Fibroblast of lung (primary cell): Measurements from ENCODE around the gene MYEOV. TPM values are rescaled to one million over a fixed set of nuclear protein-coding genes. Genes with fewer than 3 reads are reported as not detected.

ENCODE experiments used
- DNase-seq, 2 donors: peaks; one replicate each; pipeline versions ENCODE4 v3.0.0 to v3.0.0-alpha.2; 2010; ENCODE audit warnings: low read depth in 2 of 2
- H2AFZ ChIP-seq: 2 replicates; pipeline ENCODE4 v1.5.1; 2012; ENCODE audit warnings: low read length, control low read depth, inconsistent platforms
- H3K27ac ChIP-seq: 2 replicates; pipeline ENCODE4 v1.5.1; 2011; ENCODE audit warnings: low read length, control low read depth; ENCODE audit not compliant: insufficient read depth
- H3K27me3 ChIP-seq: 2 replicates; pipeline ENCODE4 v1.5.1; 2011; ENCODE audit warnings: mild to moderate bottlenecking, low read length; ENCODE audit not compliant: control insufficient read depth, insufficient read depth
- H3K36me3 ChIP-seq: 2 replicates; pipeline ENCODE4 v1.5.1; 2011; ENCODE audit warnings: low read length; ENCODE audit not compliant: control insufficient read depth, insufficient read depth
- H3K4me1 ChIP-seq: 2 replicates; pipeline ENCODE4 v1.5.1; 2011; ENCODE audit warnings: low read length; ENCODE audit not compliant: control insufficient read depth, insufficient read depth; ENCODE audit errors: extremely low read depth
- H3K4me2 ChIP-seq: 2 replicates; pipeline ENCODE4 v1.5.1; 2011; ENCODE audit warnings: low read length, control low read depth; ENCODE audit not compliant: insufficient read depth; ENCODE audit errors: extremely low read depth
- H3K4me3 ChIP-seq, 4 experiments: fragments of 200-600 bp in 1 of 4; sonication (generic) in 1 of 4; replicated peaks in 1 of 4; 2 replicates each; pipeline ENCODE4 v1.5.1; 2011 to 2016; ENCODE audit warnings: low read length in 4 of 4, low read depth in 3 of 4, mild to moderate bottlenecking in 3 of 4, control low read depth in 2 of 4, inconsistent platforms in 1 of 4, mixed read lengths in 1 of 4; ENCODE audit not compliant: insufficient read depth in 1 of 4; ENCODE audit errors: control extremely low read depth in 1 of 4
- H3K79me2 ChIP-seq: 2 replicates; pipeline ENCODE4 v1.5.1; 2012; ENCODE audit warnings: mild to moderate bottlenecking, low read length, inconsistent platforms; ENCODE audit not compliant: control insufficient read depth, insufficient read depth
- H3K9ac ChIP-seq: 2 replicates; pipeline ENCODE4 v1.5.1; 2011; ENCODE audit warnings: mild to moderate bottlenecking, low read length, control low read depth; ENCODE audit not compliant: insufficient read depth
- H3K9me3 ChIP-seq: 2 replicates; pipeline ENCODE4 v1.5.1; 2012; ENCODE audit warnings: low read depth, low read length; ENCODE audit not compliant: control insufficient read depth, insufficient read depth
- H4K20me1 ChIP-seq: 2 replicates; pipeline ENCODE4 v1.5.1; 2011; ENCODE audit warnings: low read length; ENCODE audit not compliant: control insufficient read depth, insufficient read depth; ENCODE audit errors: extremely low read depth
- EZH2 ChIP-seq: IDR thresholded peaks from 2 replicates; pipeline ENCODE4 v1.5.1; 2012; ENCODE audit warnings: low read length, control low read depth, mild to moderate bottlenecking; ENCODE audit errors: missing control alignments
- polyA plus RNA-seq, 2 donors: library from polyadenylated mRNA; depleted of rRNA in 1 of 2; stranded (reverse) in 1 of 2; unstranded in 1 of 2; fragments of >200 nt; gene quantifications; 2 replicates each; pipeline ENCODE4 v1.2.1, GENCODE V29; 2011 to 2012; ENCODE audit warnings: missing spikeins in 1 of 2
- total RNA-seq: library from RNA; depleted of rRNA; stranded (reverse); fragments of >200 nt; gene quantifications from 2 replicates; pipeline ENCODE4 v1.2.1, GENCODE V29; 2014
- TF ChIP-seq, protein P1 (sequence below), 2 donors: IDR thresholded peaks in 1 of 2; conservative IDR thresholded peaks in 1 of 2; 1 replicate in 1 of 2; 2 replicates in 1 of 2; pipeline ENCODE4 v1.5.1; 2011 to 2012; ENCODE audit warnings: low read length in 2 of 2, control low read depth in 1 of 2, inconsistent platforms in 1 of 2, low read depth in 1 of 2, mild to moderate bottlenecking in 1 of 2

MYEOV gene
- total and polyA plus RNA-seq, 2 donors (not counting 1 experiment from before 2014, with no cell fraction given) = 1.2 to 7.3 TPM

DNA sequence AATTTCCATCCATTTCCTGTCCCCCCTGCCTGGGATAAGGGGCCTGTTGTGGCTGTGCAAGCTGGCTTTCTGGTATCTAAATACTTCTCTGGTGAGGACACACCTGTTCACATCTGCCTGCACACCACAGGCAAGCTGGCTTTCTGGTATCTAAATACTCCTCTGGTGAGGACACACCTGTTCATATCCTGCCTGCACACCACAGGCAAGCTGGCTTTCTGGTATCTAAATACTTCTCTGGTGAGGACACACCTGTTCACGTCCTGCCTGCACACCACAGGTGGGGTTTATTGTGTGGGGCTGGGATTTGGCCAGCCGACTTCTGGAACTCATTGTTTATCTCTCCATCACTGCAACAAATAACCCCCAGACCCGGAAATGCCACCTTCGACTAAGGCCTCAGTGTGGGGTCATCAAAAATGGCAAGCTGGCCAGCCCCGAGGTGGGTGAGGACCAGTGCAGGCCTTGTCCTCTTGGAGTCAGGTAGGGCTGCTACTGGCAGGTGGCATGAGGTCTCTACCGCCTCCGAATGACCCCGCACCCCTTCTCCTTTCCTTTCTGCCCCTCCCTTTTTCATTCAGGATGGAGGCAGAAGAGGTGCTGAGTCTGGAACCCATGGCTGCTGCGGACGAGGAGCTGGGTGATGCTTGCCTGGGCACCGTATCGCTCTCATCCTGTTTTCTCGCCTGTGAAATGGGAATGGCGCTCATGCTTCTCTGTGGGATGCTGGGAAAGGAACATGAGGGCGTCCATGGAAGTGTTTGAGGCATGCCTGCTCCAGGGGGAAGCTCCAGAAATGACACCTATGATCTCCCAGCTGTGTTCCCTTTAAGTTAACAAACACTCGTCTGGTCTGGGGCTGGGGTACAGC lies 43.5 kb upstream of the MYEOV start:
- Histone ChIP-seq H3K4me2 (no peak overlapping the region), H3K36me3 (no peaks in the 10 kb centered on the region), H3K9ac (no peak overlapping the region), H3K4me3 (no peak overlapping the region), H4K20me1 (no peaks in the 10 kb centered on the region), H2AFZ (no peak overlapping the region), H3K79me2 (no peaks in the 10 kb centered on the region), H3K9me3 (peaks cover 5% of the 10 kb centered on the region), H3K27me3 (peaks cover 8% of the 10 kb centered on the region), H3K27ac (no peak overlapping the region), H3K4me1 (no peaks in the 10 kb centered on the region)
- peak in 1 of 2 donors; percentile 4 for DNase-seq
- TF ChIP-seq, protein P1, sequence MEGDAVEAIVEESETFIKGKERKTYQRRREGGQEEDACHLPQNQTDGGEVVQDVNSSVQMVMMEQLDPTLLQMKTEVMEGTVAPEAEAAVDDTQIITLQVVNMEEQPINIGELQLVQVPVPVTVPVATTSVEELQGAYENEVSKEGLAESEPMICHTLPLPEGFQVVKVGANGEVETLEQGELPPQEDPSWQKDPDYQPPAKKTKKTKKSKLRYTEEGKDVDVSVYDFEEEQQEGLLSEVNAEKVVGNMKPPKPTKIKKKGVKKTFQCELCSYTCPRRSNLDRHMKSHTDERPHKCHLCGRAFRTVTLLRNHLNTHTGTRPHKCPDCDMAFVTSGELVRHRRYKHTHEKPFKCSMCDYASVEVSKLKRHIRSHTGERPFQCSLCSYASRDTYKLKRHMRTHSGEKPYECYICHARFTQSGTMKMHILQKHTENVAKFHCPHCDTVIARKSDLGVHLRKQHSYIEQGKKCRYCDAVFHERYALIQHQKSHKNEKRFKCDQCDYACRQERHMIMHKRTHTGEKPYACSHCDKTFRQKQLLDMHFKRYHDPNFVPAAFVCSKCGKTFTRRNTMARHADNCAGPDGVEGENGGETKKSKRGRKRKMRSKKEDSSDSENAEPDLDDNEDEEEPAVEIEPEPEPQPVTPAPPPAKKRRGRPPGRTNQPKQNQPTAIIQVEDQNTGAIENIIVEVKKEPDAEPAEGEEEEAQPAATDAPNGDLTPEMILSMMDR (conservative IDR thresholded peaks at IDR 0.05 in 1 of 2, IDR thresholded peaks at IDR 0.05 in 1 of 2; ENCODE audit: low read depth in 1 of 2, low read length in 2 of 2) = no peak
- no peak for TF ChIP-seq EZH2

DNA sequence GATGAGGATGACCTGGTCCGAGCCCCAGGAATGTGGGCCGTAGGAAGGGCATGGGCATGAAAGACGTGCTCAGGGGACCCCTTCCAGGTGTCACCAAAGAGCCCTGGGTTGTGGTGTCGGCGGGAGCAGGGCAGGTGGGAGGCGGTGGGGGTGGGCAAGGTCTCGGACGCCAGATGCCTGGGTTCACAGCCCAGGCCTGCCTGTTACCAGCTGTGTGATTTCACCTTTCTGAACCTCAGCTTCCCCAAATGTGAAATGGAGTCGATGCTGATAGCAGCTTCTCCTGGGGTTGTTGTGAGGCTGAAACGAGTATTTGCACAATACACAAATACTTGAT lies 42.9 kb upstream of the MYEOV start:
- Histone ChIP-seq H3K9ac (no peak overlapping the region), H3K9me3 (peaks cover 5% of the 10 kb centered on the region), H3K27me3 (peaks cover 3% of the 10 kb centered on the region), H2AFZ (no peak overlapping the region), H3K36me3 (no peaks in the 10 kb centered on the region), H4K20me1 (no peaks in the 10 kb centered on the region), H3K4me3 (no peak overlapping the region), H3K4me1 (no peaks in the 10 kb centered on the region), H3K79me2 (no peaks in the 10 kb centered on the region), H3K4me2 (no peak overlapping the region), H3K27ac (no peak overlapping the region)
- no peak for DNase-seq
- TF ChIP-seq, protein P1 (conservative IDR thresholded peaks at IDR 0.05 in 1 of 2, IDR thresholded peaks at IDR 0.05 in 1 of 2; ENCODE audit: low read depth in 1 of 2, low read length in 2 of 2) = no peak
- no peak for TF ChIP-seq EZH2

DNA sequence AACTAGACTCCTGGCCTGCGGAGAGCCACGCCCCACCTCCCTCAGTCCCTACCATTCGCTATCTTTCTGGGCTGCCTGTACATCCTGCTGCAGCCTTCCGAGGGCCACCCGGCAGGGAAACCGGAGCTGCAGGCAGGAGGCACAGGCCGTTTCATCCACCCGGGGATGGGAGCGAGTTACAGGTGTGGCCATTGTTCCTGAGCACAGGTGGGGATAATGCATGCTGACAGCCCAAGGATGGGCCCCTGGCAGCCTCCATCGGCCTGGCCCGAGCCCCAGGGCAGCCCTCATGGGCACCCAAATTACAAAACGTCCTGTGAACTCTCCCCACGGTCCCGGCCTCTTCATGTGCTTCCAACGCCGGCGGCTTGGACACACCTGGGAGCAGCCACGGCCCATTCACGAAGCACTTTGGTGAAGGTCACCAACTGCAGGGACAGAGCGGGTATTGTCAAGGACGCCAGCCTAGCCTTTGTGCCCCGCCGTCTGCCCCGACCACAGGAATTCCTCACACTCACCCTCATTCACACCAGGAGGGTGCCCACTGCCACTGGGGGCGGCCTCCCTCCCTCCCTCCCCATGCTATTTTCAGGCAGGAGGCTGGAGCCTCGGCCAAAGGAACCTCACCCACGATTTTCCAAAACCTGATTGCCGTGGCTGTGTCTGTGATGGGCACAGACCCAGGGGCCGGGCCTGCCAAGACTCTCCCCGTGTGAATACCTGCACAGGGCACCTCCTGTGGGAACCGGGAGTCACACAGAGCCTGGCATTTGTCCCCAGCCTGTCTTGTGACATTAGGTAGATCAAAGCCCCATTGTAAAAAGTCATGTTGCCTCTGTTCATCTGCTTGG lies 42.1 kb upstream of the MYEOV start:
- H3K4me3 ChIP-seq = no peak overlapping the region
- H3K79me2 ChIP-seq = no peaks in the 10 kb centered on the region
- H2AFZ ChIP-seq = no peak overlapping the region
- H3K27me3 ChIP-seq = peaks cover 3% of the 10 kb centered on the region
- TF ChIP-seq, protein P1 (conservative IDR thresholded peaks at IDR 0.05 in 1 of 2, IDR thresholded peaks at IDR 0.05 in 1 of 2; ENCODE audit: low read depth in 1 of 2, low read length in 2 of 2) = no peak
- no peak for TF ChIP-seq EZH2
- H3K27ac ChIP-seq = no peak overlapping the region
- H4K20me1 ChIP-seq = no peaks in the 10 kb centered on the region
- no peak overlapping the region for H3K4me2 ChIP-seq
- DNase-seq = no peak
- H3K9me3 ChIP-seq = peaks cover 5% of the 10 kb centered on the region
- H3K9ac ChIP-seq = no peak overlapping the region
- no peaks in the 10 kb centered on the region for H3K36me3 ChIP-seq
- H3K4me1 ChIP-seq = no peaks in the 10 kb centered on the region
